Measurements from ENCODE around the gene UPP1.

The UPP1 gene

GRCh38 chr7:48108959-48109847 lies 20.1 kb downstream of the UPP1 start:
- H3K4me3 ChIP-seq (ENCODE audit: low read depth, low read length): no peak overlapping the region
- TF ChIP-seq CTCF (IDR thresholded peaks at IDR 0.05; ENCODE audit: control insufficient read depth, extremely low read depth, insufficient read depth): no peak
- no peak for DNase-seq (ENCODE audit: low read depth)

GRCh38 chr7:48109848-48110663 lies 21.0 kb downstream of the UPP1 start:
- H3K4me3 ChIP-seq (ENCODE audit: low read depth, low read length): no peak overlapping the region
- peak; percentile 98 for TF ChIP-seq CTCF (IDR thresholded peaks at IDR 0.05; ENCODE audit: control insufficient read depth, extremely low read depth, insufficient read depth)
- peak; percentile 92 for DNase-seq (ENCODE audit: low read depth)

- H3K4me3 ChIP-seq (ENCODE audit: low read depth, low read length): no peak overlapping the region
- TF ChIP-seq CTCF (IDR thresholded peaks at IDR 0.05; ENCODE audit: control insufficient read depth, extremely low read depth, insufficient read depth): no peak
- no peak for DNase-seq (ENCODE audit: low read depth)
Measured at GRCh38 chr7:48110868-48111267, 21.8 kb downstream of the UPP1 start.

- H3K4me3 ChIP-seq (ENCODE audit: low read depth, low read length): no peak overlapping the region
- no peak for TF ChIP-seq CTCF (IDR thresholded peaks at IDR 0.05; ENCODE audit: control insufficient read depth, extremely low read depth, insufficient read depth)
- DNase-seq (ENCODE audit: low read depth): no peak
Measured at GRCh38 chr7:48111596-48111995, 22.5 kb downstream of the UPP1 start.

- no peak for TF ChIP-seq CTCF (IDR thresholded peaks at IDR 0.05; ENCODE audit: control insufficient read depth, extremely low read depth, insufficient read depth)
- DNase-seq (ENCODE audit: low read depth): no peak
- no peak overlapping the region for H3K4me3 ChIP-seq (ENCODE audit: low read depth, low read length)
Measured at GRCh38 chr7:48112401-48113165, 23.5 kb downstream of the UPP1 start.

- DNase-seq (ENCODE audit: low read depth): no peak
- no peak overlapping the region for H3K4me3 ChIP-seq (ENCODE audit: low read depth, low read length)
- TF ChIP-seq CTCF (IDR thresholded peaks at IDR 0.05; ENCODE audit: control insufficient read depth, extremely low read depth, insufficient read depth): no peak
Measured at GRCh38 chr7:48113275-48113674, 24.2 kb downstream of the UPP1 start.
